GM18909 (cell line): ENCODE data around the gene PLA2G4D.
"Not testable (repeated sequence)": the region's sequence is repeated elsewhere in the genome, so short reads cannot be mapped to it uniquely, and the experiment has no call there.

Experiments
- ATAC-seq: cut with Tn5 transposase; IDR thresholded peaks from one replicate; pipeline ENCODE4 v1.9.1; 2021; ENCODE audit warnings: mild to moderate bottlenecking; ENCODE audit not compliant: unreplicated experiment, poor library complexity

Gene PLA2G4D

GRCh38 chr15:42091753-42092397 lies 2.5 kb downstream of the PLA2G4D start:
- ATAC-seq: not testable (repeated sequence)

- no peak for ATAC-seq
These were observed 3.6 kb downstream of the PLA2G4D start for GRCh38 chr15:42090781-42091180.

- ATAC-seq: no peak
These were observed 4.0 kb downstream of the PLA2G4D start for GRCh38 chr15:42090370-42090769.

GRCh38 chr15:42089942-42090341 lies 4.4 kb downstream of the PLA2G4D start:
- no peak for ATAC-seq

GRCh38 chr15:42088801-42089640 lies 5.3 kb downstream of the PLA2G4D start:
- ATAC-seq: no peak

- ATAC-seq: no peak
These were observed 6.2 kb downstream of the PLA2G4D start for GRCh38 chr15:42087926-42088800.

GRCh38 chr15:42087460-42087859 lies 6.9 kb downstream of the PLA2G4D start:
- ATAC-seq: no peak

- ATAC-seq: no peak
These were observed 8.6 kb downstream of the PLA2G4D start for GRCh38 chr15:42085721-42086120.

- ATAC-seq: no peak
These were observed 9.1 kb downstream of the PLA2G4D start for GRCh38 chr15:42085236-42085605.

GRCh38 chr15:42084465-42085235 lies 9.7 kb downstream of the PLA2G4D start:
- ATAC-seq: no peak

- ATAC-seq: no peak
These were observed 10.4 kb downstream of the PLA2G4D start for GRCh38 chr15:42083916-42084315.

GRCh38 chr15:42083605-42083908 lies 10.8 kb downstream of the PLA2G4D start:
- ATAC-seq: no peak

- ATAC-seq: no peak
These were observed 11.3 kb downstream of the PLA2G4D start for GRCh38 chr15:42082823-42083604.

GRCh38 chr15:42082141-42082540 lies 12.2 kb downstream of the PLA2G4D start:
- no peak for ATAC-seq

GRCh38 chr15:42080919-42081830 lies 13.2 kb downstream of the PLA2G4D start:
- ATAC-seq: no peak

GRCh38 chr15:42080186-42080918 lies 14.0 kb downstream of the PLA2G4D start:
- ATAC-seq: no peak

GRCh38 chr15:42079401-42079908 lies 14.9 kb downstream of the PLA2G4D start:
- no peak for ATAC-seq

- ATAC-seq: no peak
These were observed 15.5 kb downstream of the PLA2G4D start for GRCh38 chr15:42078903-42079302.
